Measurements from ENCODE around the gene EXOC4. TPM values are rescaled to one million over a fixed set of nuclear protein-coding genes. Genes with fewer than 3 reads are reported as not detected.
"Not testable (repeated sequence)": the region's sequence is repeated elsewhere in the genome, so short reads cannot be mapped to it uniquely, and the experiment has no call there.

Gene EXOC4
- total and polyA plus RNA-seq, 2 donors (not counting 3 experiments of a cell fraction or from before 2014, with no cell fraction given): 20.3 to 73.1 TPM

GRCh38 chr7:133275446-133276095 lies 22.7 kb downstream of the EXOC4 start:
- FAIRE-seq: no peak
- Histone ChIP-seq H3K79me2 (ENCODE audit: control insufficient read depth, insufficient read depth, low read length) (no peaks in the 10 kb centered on the region), H3K4me1 (ENCODE audit: control insufficient read depth, extremely low read depth, insufficient read depth, low read length) (no peaks in the 10 kb centered on the region), H3K9ac (replicated peaks; ENCODE audit: extremely low read depth, insufficient read depth, low read length) (no peak overlapping the region), H3K27me3 (ENCODE audit: control insufficient read depth in 2 of 2, insufficient read depth in 2 of 2, low read length in 2 of 2) (no peaks in the 10 kb centered on the region), H2AFZ (ENCODE audit: low read depth, low read length) (no peak overlapping the region), H4K20me1 (replicated peaks; ENCODE audit: control insufficient read depth, extremely low read depth, insufficient read depth, low read length) (no peaks in the 10 kb centered on the region), H3K4me2 (ENCODE audit: insufficient read depth, low read length) (no peak overlapping the region), H3K9me3 (replicated peaks; ENCODE audit: control insufficient read depth, insufficient read depth, low read length) (no peaks in the 10 kb centered on the region), H3K9me1 (replicated peaks; ENCODE audit: control insufficient read depth, extremely low read depth, insufficient read depth, low read length) (no peaks in the 10 kb centered on the region), H3K36me3 (ENCODE audit: control insufficient read depth in 2 of 2, extremely low read depth in 1 of 2, insufficient read depth in 2 of 2, low read length in 2 of 2) (peaks cover 0 to 5% of the 10 kb centered on the region in 2 experiments), H3K4me3 (replicated peaks in 1 of 3; ENCODE audit: insufficient read depth in 1 of 3, low read depth in 1 of 3, low read length in 3 of 3) (no peak overlapping the region), H3K27ac (ENCODE audit: insufficient read depth, low read depth, low read length) (no peak overlapping the region)
- TF ChIP-seq MAX (IDR thresholded peaks at IDR 0.05; ENCODE audit: insufficient read depth, insufficient read length): no peak
- TF ChIP-seq, protein P1, sequence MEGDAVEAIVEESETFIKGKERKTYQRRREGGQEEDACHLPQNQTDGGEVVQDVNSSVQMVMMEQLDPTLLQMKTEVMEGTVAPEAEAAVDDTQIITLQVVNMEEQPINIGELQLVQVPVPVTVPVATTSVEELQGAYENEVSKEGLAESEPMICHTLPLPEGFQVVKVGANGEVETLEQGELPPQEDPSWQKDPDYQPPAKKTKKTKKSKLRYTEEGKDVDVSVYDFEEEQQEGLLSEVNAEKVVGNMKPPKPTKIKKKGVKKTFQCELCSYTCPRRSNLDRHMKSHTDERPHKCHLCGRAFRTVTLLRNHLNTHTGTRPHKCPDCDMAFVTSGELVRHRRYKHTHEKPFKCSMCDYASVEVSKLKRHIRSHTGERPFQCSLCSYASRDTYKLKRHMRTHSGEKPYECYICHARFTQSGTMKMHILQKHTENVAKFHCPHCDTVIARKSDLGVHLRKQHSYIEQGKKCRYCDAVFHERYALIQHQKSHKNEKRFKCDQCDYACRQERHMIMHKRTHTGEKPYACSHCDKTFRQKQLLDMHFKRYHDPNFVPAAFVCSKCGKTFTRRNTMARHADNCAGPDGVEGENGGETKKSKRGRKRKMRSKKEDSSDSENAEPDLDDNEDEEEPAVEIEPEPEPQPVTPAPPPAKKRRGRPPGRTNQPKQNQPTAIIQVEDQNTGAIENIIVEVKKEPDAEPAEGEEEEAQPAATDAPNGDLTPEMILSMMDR (IDR thresholded peaks at IDR 0.05; ENCODE audit: extremely low read depth in 1 of 2, insufficient read depth in 1 of 2, low read depth in 1 of 2, low read length in 2 of 2): no peak
- intact Hi-C loops (cut with micrococcal nuclease) (no loop called here), dilution Hi-C loops (cut with MboI; ENCODE audit: extremely low pct_ligation_motif_present, low sequenced_read_pairs) (no loop called here)
- no TSS peak for BruUV-seq (replicated peaks)
- CTCF ChIA-PET: no interaction called here
- POLR2A ChIA-PET: no interaction called here
- no peak for DNase-seq (ENCODE audit: low read depth, low spot score)

DNA sequence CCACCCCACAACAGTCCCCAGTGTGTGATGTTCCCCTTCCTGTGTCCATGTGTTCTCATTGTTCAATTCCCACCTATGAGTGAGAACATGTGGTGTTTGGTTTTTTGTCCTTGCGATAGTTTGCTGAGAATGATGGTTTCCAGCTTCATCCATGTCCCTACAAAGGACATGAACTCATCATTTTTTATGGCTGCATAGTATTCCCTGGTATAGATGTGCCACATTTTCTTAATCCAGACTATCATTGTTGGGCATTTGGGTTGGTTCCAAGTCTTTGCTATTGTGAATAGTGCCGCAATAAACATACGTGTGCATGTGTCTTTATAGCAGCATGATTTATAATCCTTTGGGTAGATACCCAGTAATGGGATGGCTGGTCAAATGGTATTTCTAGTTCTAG lies 26.1 kb downstream of the EXOC4 start:
- FAIRE-seq; intact Hi-C loops (cut with micrococcal nuclease); POLR2A ChIA-PET: not testable (repeated sequence)

More for the DNA sequence above, 26.1 kb downstream of the EXOC4 start:
- H3K79me2 ChIP-seq (ENCODE audit: control insufficient read depth, insufficient read depth, low read length); H3K27me3 ChIP-seq (ENCODE audit: control insufficient read depth in 2 of 2, insufficient read depth in 2 of 2, low read length in 2 of 2); H3K9me1 ChIP-seq (replicated peaks; ENCODE audit: control insufficient read depth, extremely low read depth, insufficient read depth, low read length); H3K27ac ChIP-seq (ENCODE audit: insufficient read depth, low read depth, low read length); H2AFZ ChIP-seq (ENCODE audit: low read depth, low read length); BruUV-seq (replicated peaks); H4K20me1 ChIP-seq (replicated peaks; ENCODE audit: control insufficient read depth, extremely low read depth, insufficient read depth, low read length); H3K4me1 ChIP-seq (ENCODE audit: control insufficient read depth, extremely low read depth, insufficient read depth, low read length); CTCF ChIA-PET; H3K4me2 ChIP-seq (ENCODE audit: insufficient read depth, low read length); dilution Hi-C loops (cut with MboI; ENCODE audit: extremely low pct_ligation_motif_present, low sequenced_read_pairs); H3K9ac ChIP-seq (replicated peaks; ENCODE audit: extremely low read depth, insufficient read depth, low read length); H3K36me3 ChIP-seq (ENCODE audit: control insufficient read depth in 2 of 2, extremely low read depth in 1 of 2, insufficient read depth in 2 of 2, low read length in 2 of 2); H3K9me3 ChIP-seq (replicated peaks; ENCODE audit: control insufficient read depth, insufficient read depth, low read length); H3K4me3 ChIP-seq (replicated peaks in 1 of 3; ENCODE audit: insufficient read depth in 1 of 3, low read depth in 1 of 3, low read length in 3 of 3); DNase-seq (ENCODE audit: low read depth, low spot score): not testable (repeated sequence)
